IPS-15b (cell line): ENCODE data around the gene BABAM2.

Source experiments
- H3K27me3 ChIP-seq: one replicate; pipeline ENCODE4 v1.6.1; 2013; ENCODE audit warnings: low read length; ENCODE audit not compliant: control insufficient read depth, insufficient read depth
- H3K36me3 ChIP-seq: one replicate; pipeline ENCODE4 v1.6.1; 2013; ENCODE audit warnings: low read length; ENCODE audit not compliant: control insufficient read depth, insufficient read depth
- H3K4me1 ChIP-seq: one replicate; pipeline ENCODE4 v1.6.1; 2013; ENCODE audit warnings: mild to moderate bottlenecking, low read length; ENCODE audit not compliant: control insufficient read depth, insufficient read depth
- H3K4me3 ChIP-seq: one replicate; pipeline ENCODE4 v1.5.1; 2013; ENCODE audit warnings: low read depth, low read length
- H3K9ac ChIP-seq: one replicate; pipeline ENCODE4 v1.6.1; 2013; ENCODE audit warnings: low read depth, mild to moderate bottlenecking, low read length
- H3K9me3 ChIP-seq: one replicate; pipeline ENCODE4 v1.6.1; 2013; ENCODE audit warnings: mild to moderate bottlenecking, low read length; ENCODE audit not compliant: control insufficient read depth, insufficient read depth

BABAM2 gene

DNA sequence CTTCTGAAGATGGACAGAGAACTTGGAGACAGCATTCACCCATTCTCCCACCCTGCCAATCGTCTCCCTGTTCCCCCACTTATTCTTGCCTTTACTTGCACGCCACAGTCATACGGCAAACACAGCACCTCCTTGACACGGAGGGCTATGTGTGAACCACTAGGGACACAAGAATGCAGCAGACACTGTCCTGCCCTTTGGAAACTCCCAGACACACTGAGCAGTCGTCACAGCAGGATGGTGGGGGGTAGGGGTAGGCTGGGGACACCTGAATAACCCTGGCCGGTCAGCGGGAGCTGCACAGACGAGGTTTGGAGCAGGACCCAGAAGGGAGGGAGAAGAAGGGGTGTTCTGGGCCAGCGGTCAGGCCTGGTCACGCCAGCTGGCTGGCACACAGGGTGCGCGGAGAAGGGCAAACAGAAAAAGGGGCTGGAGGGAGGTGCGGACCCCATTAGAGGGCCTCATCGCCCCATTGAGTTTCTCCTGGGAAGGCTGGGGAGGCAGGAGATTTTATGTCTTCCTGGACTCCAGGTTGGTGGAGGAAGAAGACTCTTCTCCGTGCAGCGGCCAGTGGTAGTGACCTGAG lies 462.2 kb downstream of the BABAM2 start:
- Histone ChIP-seq H3K4me3 (no peak overlapping the region), H3K36me3 (no peaks in the 10 kb centered on the region), H3K4me1 (no peaks in the 10 kb centered on the region), H3K9ac (no peak overlapping the region), H3K9me3 (no peaks in the 10 kb centered on the region), H3K27me3 (no peaks in the 10 kb centered on the region)

DNA sequence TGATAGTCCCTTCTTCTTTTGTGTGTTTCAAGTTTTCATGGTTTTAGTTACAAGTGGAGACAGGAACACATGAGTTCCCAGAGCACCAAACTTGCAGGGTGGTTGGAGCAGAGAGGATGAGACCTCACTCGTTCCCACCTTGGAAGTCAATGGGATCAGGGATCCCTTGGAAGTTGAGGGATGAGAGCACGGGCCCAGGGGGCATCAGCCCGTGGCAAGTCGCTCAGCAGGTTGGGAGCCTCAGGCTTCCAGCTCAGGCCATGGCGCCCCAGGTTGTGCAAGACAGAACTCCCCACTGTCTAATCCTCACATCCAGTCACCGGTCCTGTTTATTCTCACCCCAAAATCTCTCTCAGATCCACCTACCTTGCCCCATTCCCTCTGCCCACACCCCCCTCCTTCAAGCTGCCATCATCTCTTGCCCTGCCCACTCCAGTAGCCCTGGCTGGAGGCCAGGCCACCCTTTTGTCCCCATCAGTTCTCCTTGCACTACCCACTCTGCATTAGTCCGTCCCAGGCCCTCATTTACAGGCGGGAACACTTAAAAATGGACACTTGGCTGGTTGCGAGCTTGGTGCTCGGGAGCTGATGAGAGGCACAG lies 464.5 kb downstream of the BABAM2 start:
- Histone ChIP-seq H3K4me1 (no peaks in the 10 kb centered on the region), H3K9ac (no peak overlapping the region), H3K9me3 (no peaks in the 10 kb centered on the region), H3K36me3 (no peaks in the 10 kb centered on the region), H3K27me3 (no peaks in the 10 kb centered on the region), H3K4me3 (no peak overlapping the region)

DNA sequence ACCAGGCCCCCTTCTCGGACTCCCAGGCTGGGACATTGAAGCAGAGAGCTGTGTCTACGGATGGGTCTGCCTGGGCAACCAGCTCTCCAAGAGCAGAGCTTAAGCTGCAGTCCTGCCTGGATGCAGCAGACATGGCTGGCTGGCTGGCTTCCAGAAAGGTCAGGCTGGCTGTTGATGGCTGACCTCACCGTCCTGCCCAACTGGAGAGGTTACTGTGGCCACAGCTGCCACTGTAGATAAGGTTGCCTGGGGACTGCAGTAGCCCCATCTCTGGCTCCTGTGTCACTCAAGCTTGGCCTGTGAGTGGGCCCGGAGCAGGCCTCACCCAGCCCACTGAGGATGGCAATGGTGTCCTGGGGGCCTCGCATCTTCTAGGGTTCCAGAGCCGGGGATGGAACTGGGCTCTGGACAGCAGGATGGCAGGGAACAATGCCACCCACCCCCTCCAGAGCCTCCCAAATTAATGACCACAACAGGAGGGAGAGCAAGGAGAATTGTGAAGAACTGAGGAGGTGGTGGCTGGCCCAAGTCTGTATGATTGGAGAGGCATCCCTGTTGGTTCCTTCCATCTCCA lies 465.1 kb downstream of the BABAM2 start:
- H3K4me3 ChIP-seq: no peak overlapping the region
- H3K27me3 ChIP-seq: no peaks in the 10 kb centered on the region
- no peaks in the 10 kb centered on the region for H3K9me3 ChIP-seq
- no peaks in the 10 kb centered on the region for H3K4me1 ChIP-seq
- no peak overlapping the region for H3K9ac ChIP-seq
- H3K36me3 ChIP-seq: no peaks in the 10 kb centered on the region

DNA sequence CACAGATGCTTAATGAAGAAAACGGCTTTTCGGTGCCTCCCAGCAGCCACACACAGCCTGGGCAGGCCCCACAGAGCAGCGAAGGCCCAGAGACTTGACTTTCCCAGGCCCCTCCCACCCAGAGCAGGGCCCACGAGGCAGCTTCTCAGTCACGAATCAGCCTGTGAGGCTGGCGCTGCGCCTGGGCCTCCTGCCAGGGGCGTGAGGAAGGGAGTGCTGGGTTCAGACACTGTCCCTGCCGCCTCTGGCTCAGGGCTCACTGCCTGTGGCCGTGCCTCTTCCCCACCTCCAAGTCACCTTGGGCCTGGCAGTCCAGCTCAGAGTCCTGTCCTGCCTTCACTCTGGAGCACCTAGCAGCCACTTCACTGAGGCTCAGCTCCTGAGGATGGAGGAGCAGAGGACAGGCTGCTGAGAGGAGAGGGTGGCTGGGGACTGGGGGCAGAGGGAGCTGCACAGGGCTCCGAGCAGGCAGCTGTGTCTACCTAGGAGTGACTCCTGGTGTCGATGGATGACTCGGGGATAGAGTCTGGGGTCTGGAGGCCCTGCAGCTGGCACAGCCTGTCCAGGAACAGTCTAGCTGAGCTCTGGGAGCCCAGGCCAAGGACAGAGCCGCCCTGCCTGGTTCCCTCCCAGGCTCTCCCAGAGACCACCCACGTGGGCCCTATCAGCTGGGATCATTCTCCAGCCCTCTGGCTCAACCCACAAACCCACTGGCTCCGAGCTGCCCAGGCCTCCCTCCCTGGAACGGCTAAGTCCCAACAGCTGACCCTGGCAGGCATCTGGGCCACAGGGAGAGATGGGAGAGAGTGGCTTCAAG lies 465.8 kb downstream of the BABAM2 start:
- Histone ChIP-seq H3K4me3 (no peak overlapping the region), H3K36me3 (no peaks in the 10 kb centered on the region), H3K9me3 (no peaks in the 10 kb centered on the region), H3K27me3 (no peaks in the 10 kb centered on the region), H3K9ac (no peak overlapping the region), H3K4me1 (no peaks in the 10 kb centered on the region)

DNA sequence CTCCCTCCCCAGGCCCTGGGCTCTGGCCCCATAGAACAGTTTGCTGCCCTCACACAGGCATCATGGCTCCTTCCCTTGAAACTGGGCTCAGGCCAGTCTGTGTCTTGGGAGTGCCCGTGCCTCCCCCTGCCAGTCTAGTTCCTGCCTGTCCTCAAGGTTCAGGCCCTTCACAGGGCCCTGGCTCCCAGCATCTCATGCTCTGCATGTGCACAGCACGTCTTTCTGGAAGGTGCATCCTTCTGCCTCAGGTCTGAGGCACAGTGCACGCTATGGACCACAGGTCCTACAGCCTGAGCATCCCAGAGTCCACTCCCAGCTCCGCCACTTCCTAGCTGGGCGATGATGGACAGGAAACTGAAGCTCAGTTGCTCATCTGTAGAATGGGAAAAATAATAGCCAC lies 466.5 kb downstream of the BABAM2 start:
- Histone ChIP-seq H3K9ac (no peak overlapping the region), H3K27me3 (no peaks in the 10 kb centered on the region), H3K4me3 (no peak overlapping the region), H3K4me1 (no peaks in the 10 kb centered on the region), H3K36me3 (no peaks in the 10 kb centered on the region), H3K9me3 (no peaks in the 10 kb centered on the region)

DNA sequence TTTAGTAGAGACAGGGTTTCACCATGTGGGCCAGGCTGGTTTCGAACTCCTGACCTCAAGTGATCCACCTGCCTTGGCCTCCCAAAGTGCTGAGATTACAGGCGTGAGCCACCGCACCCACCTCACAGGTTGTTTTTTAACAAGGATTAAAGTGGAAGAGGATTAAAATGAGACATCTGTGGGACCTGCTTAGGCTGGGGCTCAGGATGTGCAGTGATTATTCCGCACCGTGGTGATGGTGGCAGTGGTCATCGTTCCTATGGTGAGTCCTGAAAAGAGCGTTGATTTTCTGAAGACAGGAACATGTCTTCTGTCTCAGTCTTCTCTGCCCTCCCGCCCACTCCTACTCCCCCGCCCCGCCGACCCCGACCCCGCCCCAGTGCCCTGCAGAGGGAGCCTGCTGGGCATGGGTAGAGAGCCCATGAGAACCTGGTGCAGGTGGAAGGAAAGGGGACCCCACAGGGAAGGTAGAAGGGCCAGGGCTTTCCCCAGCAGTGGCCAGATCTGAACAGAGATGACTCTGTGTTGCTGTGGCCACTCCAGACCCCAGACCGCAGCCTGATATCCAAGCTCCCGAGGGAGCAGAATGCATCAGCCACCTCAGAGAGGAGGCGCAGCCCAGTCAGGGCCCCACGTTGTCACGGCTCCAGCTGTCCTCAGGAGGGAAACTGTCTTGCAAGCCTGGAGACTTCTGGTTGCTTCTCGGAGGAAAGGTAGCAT lies 467.6 kb downstream of the BABAM2 start:
- H3K4me1 ChIP-seq: no peaks in the 10 kb centered on the region
- no peaks in the 10 kb centered on the region for H3K9me3 ChIP-seq
- H3K36me3 ChIP-seq: no peaks in the 10 kb centered on the region
- no peak overlapping the region for H3K9ac ChIP-seq
- H3K27me3 ChIP-seq: no peaks in the 10 kb centered on the region
- no peak overlapping the region for H3K4me3 ChIP-seq

DNA sequence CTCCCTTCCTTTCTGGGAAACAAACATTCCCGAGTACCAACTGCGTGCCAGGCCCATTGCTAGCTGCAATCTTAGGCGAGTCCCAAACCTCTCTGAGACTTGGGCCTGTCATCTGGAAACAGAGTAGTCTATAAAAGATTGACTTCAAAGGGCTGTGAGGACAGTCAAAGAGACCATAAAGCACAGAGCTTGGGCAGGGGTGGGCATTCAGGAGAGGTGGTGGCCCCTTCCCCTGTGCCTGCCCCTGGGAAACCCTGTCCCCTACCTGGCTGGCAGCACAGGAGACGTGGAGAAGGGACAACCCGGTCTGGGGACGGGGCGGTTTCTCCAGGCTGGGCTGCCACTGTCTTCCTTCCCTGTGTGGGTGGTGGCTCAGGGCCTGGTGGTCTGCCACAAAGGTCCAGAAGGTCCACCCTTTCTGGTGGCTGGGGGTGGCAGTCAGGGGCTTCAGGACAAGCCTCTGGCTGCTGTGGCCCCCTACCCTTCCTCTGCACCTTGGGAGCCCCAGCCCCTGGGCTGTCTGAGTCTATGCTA lies 468.2 kb downstream of the BABAM2 start:
- Histone ChIP-seq H3K36me3 (no peaks in the 10 kb centered on the region), H3K9ac (no peak overlapping the region), H3K9me3 (no peaks in the 10 kb centered on the region), H3K27me3 (no peaks in the 10 kb centered on the region), H3K4me1 (no peaks in the 10 kb centered on the region), H3K4me3 (no peak overlapping the region)

DNA sequence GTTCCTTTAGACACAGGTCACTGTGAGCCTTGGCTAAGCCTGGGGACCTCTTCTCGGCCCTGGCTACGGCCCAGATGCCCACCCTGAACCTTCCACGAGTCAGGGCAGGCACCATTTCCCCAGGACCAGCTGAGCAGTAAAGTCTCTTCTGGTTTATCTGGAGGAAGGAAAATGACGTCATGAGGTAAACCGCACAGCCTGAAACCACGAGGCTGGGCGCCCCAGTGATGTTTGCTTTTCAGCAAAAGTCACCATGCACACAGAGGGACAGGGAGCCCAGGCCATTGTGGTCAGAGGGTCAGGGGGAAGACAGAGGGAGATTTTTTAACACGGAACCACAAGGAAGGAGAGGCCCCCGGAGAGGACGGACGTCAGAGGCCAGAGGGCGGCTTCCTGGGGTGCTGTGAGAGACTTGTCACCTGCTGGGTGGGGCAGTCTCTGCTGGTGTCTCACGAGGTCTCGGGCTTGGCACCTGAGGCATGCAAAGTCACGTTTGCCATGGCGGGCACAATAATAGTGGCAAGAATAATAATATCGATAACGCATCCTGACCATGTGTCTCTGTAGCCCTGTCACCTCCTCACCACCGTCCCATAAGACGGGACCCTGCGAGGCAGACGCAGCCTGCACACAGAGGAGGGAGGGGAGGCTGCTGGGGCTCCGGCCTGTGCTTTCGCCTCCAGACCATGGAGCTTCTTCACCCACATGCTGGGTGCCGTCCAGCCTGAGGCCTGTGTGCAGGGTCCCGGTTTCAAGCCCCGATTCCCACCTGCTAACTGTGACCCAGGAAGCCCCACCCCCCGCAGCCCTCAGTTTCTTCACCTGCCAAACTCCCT lies 468.9 kb downstream of the BABAM2 start:
- H3K4me3 ChIP-seq: no peak overlapping the region
- H3K36me3 ChIP-seq: no peaks in the 10 kb centered on the region
- H3K4me1 ChIP-seq: no peaks in the 10 kb centered on the region
- no peak overlapping the region for H3K9ac ChIP-seq
- H3K27me3 ChIP-seq: no peaks in the 10 kb centered on the region
- H3K9me3 ChIP-seq: no peaks in the 10 kb centered on the region

DNA sequence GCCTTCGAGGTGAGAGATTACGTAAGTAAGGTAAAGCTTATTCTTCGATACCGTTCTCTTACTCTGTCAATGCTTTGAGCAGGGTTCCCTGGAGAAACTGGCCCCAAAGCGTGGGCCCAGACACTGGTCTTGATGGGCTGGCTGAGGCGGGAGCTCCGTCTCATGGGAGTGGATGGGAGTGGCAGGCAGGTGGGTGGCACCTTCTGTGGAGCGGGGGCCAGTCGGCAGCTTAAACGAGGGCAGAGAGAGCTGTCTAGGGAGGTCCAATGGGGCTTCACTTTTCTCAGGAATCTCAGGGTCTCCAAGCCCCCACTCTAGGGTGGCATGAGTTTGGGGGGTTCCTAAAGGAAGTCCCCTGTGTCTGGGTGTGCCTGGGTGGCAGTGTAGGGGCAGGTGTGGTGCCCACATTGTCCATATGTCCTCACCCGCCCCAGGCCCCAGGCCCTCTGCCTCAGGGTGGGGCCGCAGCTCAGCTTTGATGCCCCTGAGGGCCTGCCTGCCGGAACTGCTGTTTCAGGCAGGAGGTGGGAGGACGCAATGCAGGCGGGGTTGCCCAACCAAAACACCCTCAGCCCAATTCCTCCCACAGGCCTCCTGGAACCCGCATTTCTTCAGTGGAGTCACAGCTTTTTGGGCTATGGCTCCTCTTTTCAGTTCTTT lies 469.7 kb downstream of the BABAM2 start:
- Histone ChIP-seq H3K9ac (no peak overlapping the region), H3K4me3 (no peak overlapping the region)

DNA sequence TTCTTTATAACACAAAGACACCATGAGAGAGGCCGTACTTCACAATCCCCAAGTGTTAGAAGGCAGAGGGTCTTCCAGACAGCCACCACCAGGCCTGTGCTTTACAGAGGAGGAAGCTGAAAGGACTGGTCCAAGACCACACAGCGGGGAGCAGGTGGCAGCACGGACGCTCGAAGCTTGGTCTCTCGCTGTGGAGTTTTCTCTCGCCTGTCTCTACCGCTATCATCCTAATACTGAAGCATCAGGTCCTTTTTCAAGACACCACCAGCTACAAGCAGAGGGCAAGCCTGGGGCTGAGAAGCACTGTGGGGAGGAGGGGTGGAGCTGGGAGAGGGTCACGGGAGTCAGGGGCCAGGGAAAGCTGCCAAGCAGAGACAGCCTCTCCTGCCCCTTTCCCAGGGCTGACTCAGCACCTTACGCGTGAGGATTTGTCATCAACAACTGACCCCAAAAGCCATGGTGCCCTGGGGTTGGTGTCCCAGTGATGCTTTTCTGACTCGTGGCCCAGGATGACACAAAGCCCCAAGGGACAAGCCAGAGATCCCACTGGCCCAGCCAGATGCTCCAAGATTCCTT lies 470.3 kb downstream of the BABAM2 start:
- Histone ChIP-seq H3K4me3 (no peak overlapping the region), H3K36me3 (no peaks in the 10 kb centered on the region), H3K9me3 (no peaks in the 10 kb centered on the region), H3K27me3 (no peaks in the 10 kb centered on the region), H3K9ac (no peak overlapping the region), H3K4me1 (no peaks in the 10 kb centered on the region)

More for the DNA sequence above, 469.7 kb downstream of the BABAM2 start:
- no peaks in the 10 kb centered on the region for H3K9me3 ChIP-seq
- no peaks in the 10 kb centered on the region for H3K27me3 ChIP-seq
- H3K36me3 ChIP-seq: no peaks in the 10 kb centered on the region
- H3K4me1 ChIP-seq: no peaks in the 10 kb centered on the region
